ENCODE data around the gene CEP41.

The CEP41 gene

GRCh38 chr7:130488392-130489139 is 47.8 kb upstream of the CEP41 start:
- H3K4me2 ChIP-seq (ENCODE audit: low read depth, low read length): no peak overlapping the region

GRCh38 chr7:130486954-130487436 is 46.2 kb upstream of the CEP41 start:
- Histone ChIP-seq H2AFZ (ENCODE audit: low read length) (peak overlapping the region; percentile 95), H3K9ac (ENCODE audit: low read length) (peak overlapping the region; percentile 49; the same call in 1 of the 2 replicates), H4K20me1 (ENCODE audit: insufficient read depth, low read length) (no peaks in the 10 kb centered on the region), H3K4me2 (ENCODE audit: low read depth, low read length) (peak overlapping the region; percentile 98), H3K9me3 (replicated peaks; ENCODE audit: insufficient read depth, low read length) (no peaks in the 10 kb centered on the region), H3F3A (ENCODE audit: insufficient read depth, low read length) (0 out of 2 replicates have a peak, but pooled peaks cover 5% of the 10 kb centered on the region), H3K27ac (ENCODE audit: low read length) (no peak overlapping the region), H3K4me3 (ENCODE audit: low read length) (peak overlapping the region; percentile 80), H3K27me3 (replicated peaks; ENCODE audit: insufficient read depth, low read length) (peaks cover 11% of the 10 kb centered on the region), H3K36me3 (replicated peaks; ENCODE audit: insufficient read depth, low read length) (no peaks in the 10 kb centered on the region), H3K4me1 (ENCODE audit: low read length) (peaks cover 5% of the 10 kb centered on the region), H3K79me2 (ENCODE audit: low read length) (no peaks in the 10 kb centered on the region), H3K9me2 (replicated peaks; ENCODE audit: insufficient read depth, low read length) (no peaks in the 10 kb centered on the region)
- no peak for DNase-seq
- TF ChIP-seq EZH2 (optimal IDR thresholded peaks at IDR 0.05; ENCODE audit: low read depth, low read length) (no peak), CTCF (IDR thresholded peaks at IDR 0.05; ENCODE audit: low read length) (no peak), EZH2phosphoT487 (IDR thresholded peaks at IDR 0.05; ENCODE audit: low read length) (no peak)

More at GRCh38 chr7:130488392-130489139, 47.8 kb upstream of the CEP41 start:
- TF ChIP-seq EZH2phosphoT487 (IDR thresholded peaks at IDR 0.05; ENCODE audit: low read length) (no peak), EZH2 (optimal IDR thresholded peaks at IDR 0.05; ENCODE audit: low read depth, low read length) (no peak), CTCF (IDR thresholded peaks at IDR 0.05; ENCODE audit: low read length) (no peak)
- H3F3A ChIP-seq (ENCODE audit: insufficient read depth, low read length): 0 out of 2 replicates have a peak, but pooled peaks cover 5% of the 10 kb centered on the region
- 0 out of 2 replicates have a peak, but pooled peaks cover 6% of the 10 kb centered on the region for H3K9me3 ChIP-seq (replicated peaks; ENCODE audit: insufficient read depth, low read length)
- no peaks in the 10 kb centered on the region for H3K36me3 ChIP-seq (replicated peaks; ENCODE audit: insufficient read depth, low read length)
- no peak overlapping the region for H3K9ac ChIP-seq (ENCODE audit: low read length)
- DNase-seq: no peak
- no peaks in the 10 kb centered on the region for H4K20me1 ChIP-seq (ENCODE audit: insufficient read depth, low read length)
- H3K4me3 ChIP-seq (ENCODE audit: low read length): no peak overlapping the region
- H2AFZ ChIP-seq (ENCODE audit: low read length): no peak overlapping the region
- H3K79me2 ChIP-seq (ENCODE audit: low read length): no peaks in the 10 kb centered on the region
- H3K9me2 ChIP-seq (replicated peaks; ENCODE audit: insufficient read depth, low read length): no peaks in the 10 kb centered on the region
- no peak overlapping the region for H3K27ac ChIP-seq (ENCODE audit: low read length)
- peaks cover 11% of the 10 kb centered on the region for H3K27me3 ChIP-seq (replicated peaks; ENCODE audit: insufficient read depth, low read length)
- H3K4me1 ChIP-seq (ENCODE audit: low read length): peaks cover 5% of the 10 kb centered on the region

- Histone ChIP-seq H2AFZ (ENCODE audit: low read length) (peak overlapping the region; percentile 95), H3K9me2 (replicated peaks; ENCODE audit: insufficient read depth, low read length) (no peaks in the 10 kb centered on the region), H3K79me2 (ENCODE audit: low read length) (no peaks in the 10 kb centered on the region), H4K20me1 (ENCODE audit: insufficient read depth, low read length) (no peaks in the 10 kb centered on the region), H3K4me3 (ENCODE audit: low read length) (peak overlapping the region; percentile 80), H3K9ac (ENCODE audit: low read length) (peak overlapping the region; percentile 49; the same call in 1 of the 2 replicates), H3F3A (ENCODE audit: insufficient read depth, low read length) (0 out of 2 replicates have a peak, but pooled peaks cover 5% of the 10 kb centered on the region), H3K9me3 (replicated peaks; ENCODE audit: insufficient read depth, low read length) (no peaks in the 10 kb centered on the region), H3K4me2 (ENCODE audit: low read depth, low read length) (peak overlapping the region; percentile 98), H3K36me3 (replicated peaks; ENCODE audit: insufficient read depth, low read length) (no peaks in the 10 kb centered on the region), H3K4me1 (ENCODE audit: low read length) (peaks cover 5% of the 10 kb centered on the region), H3K27ac (ENCODE audit: low read length) (no peak overlapping the region), H3K27me3 (replicated peaks; ENCODE audit: insufficient read depth, low read length) (peaks cover 11% of the 10 kb centered on the region)
- peak; percentile 89 for DNase-seq
- TF ChIP-seq CTCF (IDR thresholded peaks at IDR 0.05; ENCODE audit: low read length) (peak; percentile 96), EZH2phosphoT487 (IDR thresholded peaks at IDR 0.05; ENCODE audit: low read length) (no peak), EZH2 (optimal IDR thresholded peaks at IDR 0.05; ENCODE audit: low read depth, low read length) (no peak)
These were observed 45.5 kb upstream of the CEP41 start for GRCh38 chr7:130486114-130486953.
